AG09319 (cell line): ENCODE data around the gene SV2C.

Experiments
- DNase-seq: peaks from one replicate; pipeline ENCODE4 v3.0.0-alpha.2; 2010; ENCODE audit warnings: low read depth; ENCODE audit errors: extremely low read depth
- TF ChIP-seq, protein P1 (sequence below): IDR thresholded peaks from 2 replicates; pipeline ENCODE4 v1.5.1; 2011; ENCODE audit warnings: low read depth, mild to moderate bottlenecking, inconsistent platforms, low read length, moderate library complexity

SV2C gene

DNA sequence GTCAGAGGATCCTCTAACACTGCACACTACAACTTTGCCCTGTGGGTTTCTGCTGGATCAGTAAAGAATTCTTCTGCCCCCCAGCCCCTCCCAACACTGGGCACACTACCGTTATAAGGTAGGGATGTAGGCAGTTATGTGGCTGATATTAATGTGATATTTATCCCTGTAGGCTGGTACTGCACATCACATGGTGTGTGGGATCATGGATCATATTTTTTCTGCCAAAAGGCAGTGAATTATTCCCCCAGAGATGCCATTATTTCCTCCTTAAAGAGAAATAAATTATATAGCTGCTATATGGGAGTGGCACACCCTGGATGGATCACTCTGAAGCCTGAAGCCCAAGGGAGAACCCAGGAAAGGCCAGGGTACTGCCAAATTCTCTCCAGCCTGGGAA lies 69.5 kb downstream of the SV2C start:
- no peak for DNase-seq
- TF ChIP-seq, protein P1, sequence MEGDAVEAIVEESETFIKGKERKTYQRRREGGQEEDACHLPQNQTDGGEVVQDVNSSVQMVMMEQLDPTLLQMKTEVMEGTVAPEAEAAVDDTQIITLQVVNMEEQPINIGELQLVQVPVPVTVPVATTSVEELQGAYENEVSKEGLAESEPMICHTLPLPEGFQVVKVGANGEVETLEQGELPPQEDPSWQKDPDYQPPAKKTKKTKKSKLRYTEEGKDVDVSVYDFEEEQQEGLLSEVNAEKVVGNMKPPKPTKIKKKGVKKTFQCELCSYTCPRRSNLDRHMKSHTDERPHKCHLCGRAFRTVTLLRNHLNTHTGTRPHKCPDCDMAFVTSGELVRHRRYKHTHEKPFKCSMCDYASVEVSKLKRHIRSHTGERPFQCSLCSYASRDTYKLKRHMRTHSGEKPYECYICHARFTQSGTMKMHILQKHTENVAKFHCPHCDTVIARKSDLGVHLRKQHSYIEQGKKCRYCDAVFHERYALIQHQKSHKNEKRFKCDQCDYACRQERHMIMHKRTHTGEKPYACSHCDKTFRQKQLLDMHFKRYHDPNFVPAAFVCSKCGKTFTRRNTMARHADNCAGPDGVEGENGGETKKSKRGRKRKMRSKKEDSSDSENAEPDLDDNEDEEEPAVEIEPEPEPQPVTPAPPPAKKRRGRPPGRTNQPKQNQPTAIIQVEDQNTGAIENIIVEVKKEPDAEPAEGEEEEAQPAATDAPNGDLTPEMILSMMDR: no peak

- DNase-seq: no peak
- TF ChIP-seq, protein P1: no peak
Measured at GRCh38 chr5:76153271-76153670, 70.1 kb downstream of the SV2C start.

GRCh38 chr5:76154009-76154690 lies 71.0 kb downstream of the SV2C start:
- no peak for DNase-seq
- TF ChIP-seq, protein P1: no peak

DNA sequence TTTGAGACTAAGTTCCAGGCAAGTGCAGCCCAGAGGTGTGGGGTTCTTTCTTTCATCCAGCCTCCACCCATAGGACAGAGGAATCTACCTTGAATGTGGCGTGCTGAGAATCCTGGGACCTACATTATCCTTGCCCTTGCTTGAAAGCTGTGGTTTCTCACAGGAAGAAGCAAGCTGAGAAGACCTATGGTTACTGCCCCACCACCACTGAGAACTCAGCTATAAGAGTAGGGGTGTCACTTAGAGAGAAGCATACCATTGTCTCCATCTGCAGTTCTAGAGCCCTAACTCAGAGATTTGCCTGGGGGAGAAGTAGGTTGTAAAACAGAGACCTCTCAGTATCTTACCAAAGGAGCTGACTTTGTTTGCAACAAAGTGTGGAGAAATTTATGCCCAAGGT lies 72.4 kb downstream of the SV2C start:
- DNase-seq: no peak
- TF ChIP-seq, protein P1: no peak

- TF ChIP-seq, protein P1: no peak
- no peak for DNase-seq
Measured at GRCh38 chr5:76162335-76162734, 79.2 kb downstream of the SV2C start.

DNA sequence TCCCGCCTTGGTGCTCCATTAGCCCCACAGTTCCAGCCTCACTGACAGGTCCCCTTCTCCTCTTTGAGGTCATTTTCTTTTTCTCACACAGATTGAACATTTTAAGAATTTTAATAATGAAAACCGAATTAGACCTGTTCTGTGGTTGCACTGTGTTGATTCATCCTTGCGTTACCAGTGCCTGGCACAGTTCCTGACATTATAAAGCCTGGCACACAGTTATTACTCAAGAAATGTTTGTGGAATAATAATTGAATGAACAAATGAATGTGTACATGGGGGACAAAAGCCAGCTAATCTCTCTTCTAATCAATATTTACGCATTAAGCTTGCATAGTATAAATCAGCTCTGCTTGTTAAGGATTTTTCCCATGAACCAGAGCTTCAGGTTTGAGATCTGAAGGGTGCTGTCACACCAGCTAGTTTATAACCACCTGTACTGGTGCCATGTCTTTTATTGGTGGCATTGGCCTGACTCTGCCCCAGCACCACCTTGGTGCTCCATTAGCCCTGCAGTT lies 80.0 kb downstream of the SV2C start:
- DNase-seq: no peak
- TF ChIP-seq, protein P1: no peak

DNA sequence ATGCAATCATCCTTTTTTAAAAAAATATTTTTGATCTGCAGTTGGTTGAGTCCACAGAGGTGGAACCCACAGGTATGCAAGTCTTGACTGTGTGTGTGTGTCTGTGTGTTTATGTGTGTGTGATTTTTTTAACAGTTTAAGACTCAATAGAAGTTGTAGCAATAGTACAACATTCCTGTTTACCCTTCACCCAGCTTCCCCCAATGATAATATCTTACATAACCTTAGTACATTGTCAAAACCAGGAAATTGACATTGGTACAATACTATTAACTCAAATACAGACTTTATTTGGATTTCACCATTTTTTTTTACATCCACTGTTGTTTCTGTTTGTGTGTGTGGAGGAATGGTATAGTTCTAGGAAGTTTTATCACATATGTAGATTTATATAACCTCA lies 81.8 kb downstream of the SV2C start:
- no peak for DNase-seq
- TF ChIP-seq, protein P1: no peak
